ENCODE data around the gene PCDH10. TPM values are rescaled to one million over a fixed set of nuclear protein-coding genes. Genes with fewer than 3 reads are reported as not detected.

Gene PCDH10
- total RNA-seq, 3 donors from 2014 or later, result 0.33 to 0.44 TPM; not detected in 1

GRCh38 chr4:133149932-133150471 lies 908 bp downstream of the PCDH10 start:
- no peak overlapping the region for H3K27ac ChIP-seq
- no peak for TF ChIP-seq POLR2AphosphoS5 (IDR thresholded peaks at IDR 0.05)
- TF ChIP-seq CTCF (IDR thresholded peaks at IDR 0.05), result no peak
- no peak for TF ChIP-seq POLR2A (IDR thresholded peaks at IDR 0.05)

DNA sequence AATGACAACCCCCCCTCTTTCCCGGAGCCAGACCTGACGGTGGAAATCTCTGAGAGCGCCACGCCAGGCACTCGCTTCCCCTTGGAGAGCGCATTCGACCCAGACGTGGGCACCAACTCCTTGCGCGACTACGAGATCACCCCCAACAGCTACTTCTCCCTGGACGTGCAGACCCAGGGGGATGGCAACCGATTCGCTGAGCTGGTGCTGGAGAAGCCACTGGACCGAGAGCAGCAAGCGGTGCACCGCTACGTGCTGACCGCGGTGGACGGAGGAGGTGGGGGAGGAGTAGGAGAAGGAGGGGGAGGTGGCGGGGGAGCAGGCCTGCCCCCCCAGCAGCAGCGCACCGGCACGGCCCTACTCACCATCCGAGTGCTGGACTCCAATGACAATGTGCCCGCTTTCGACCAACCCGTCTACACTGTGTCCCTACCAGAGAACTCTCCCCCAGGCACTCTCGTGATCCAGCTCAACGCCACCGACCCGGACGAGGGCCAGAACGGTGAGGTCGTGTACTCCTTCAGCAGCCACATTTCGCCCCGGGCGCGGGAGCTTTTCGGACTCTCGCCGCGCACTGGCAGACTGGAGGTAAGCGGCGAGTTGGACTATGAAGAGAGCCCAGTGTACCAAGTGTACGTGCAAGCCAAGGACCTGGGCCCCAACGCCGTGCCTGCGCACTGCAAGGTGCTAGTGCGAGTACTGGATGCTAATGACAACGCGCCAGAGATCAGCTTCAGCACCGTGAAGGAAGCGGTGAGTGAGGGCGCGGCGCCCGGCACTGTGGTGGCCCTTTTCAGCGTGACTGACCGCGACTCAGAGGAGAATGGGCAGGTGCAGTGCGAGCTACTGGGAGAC lies 1.6 kb downstream of the PCDH10 start:
- TF ChIP-seq POLR2AphosphoS5 (IDR thresholded peaks at IDR 0.05), result no peak
- no peak for TF ChIP-seq POLR2A (IDR thresholded peaks at IDR 0.05)
- TF ChIP-seq CTCF (IDR thresholded peaks at IDR 0.05), result no peak
- Histone ChIP-seq H3K27ac (no peak overlapping the region), H3K9me3 (no peaks in the 10 kb centered on the region), H3K4me1 (peaks cover 6 to 32% of the 10 kb centered on the region in 2 donors), H3K27me3 (peaks cover 3 to 96% of the 10 kb centered on the region in 2 donors), H3K4me3 (peak overlapping the region; percentile 29 to 63 (median 42)), H3K36me3 (no peaks in the 10 kb centered on the region)
- intact Hi-C loops (cut with DNase I; ENCODE audit: low total_unique reads), result no loop called here
- no peak for DNase-seq (ENCODE audit: low spot score in 2 of 2)

More at GRCh38 chr4:133149932-133150471, 908 bp downstream of the PCDH10 start:
- Histone ChIP-seq H3K9me3 (no peaks in the 10 kb centered on the region), H3K4me3 (peak overlapping the region; percentile 29 to 63 (median 42)), H3K36me3 (no peaks in the 10 kb centered on the region), H3K27me3 (peaks cover 3 to 98% of the 10 kb centered on the region in 2 donors), H3K4me1 (peaks cover 6 to 32% of the 10 kb centered on the region in 2 donors)
- intact Hi-C loops (cut with DNase I; ENCODE audit: low total_unique reads), result no loop called here
- no peak for DNase-seq (ENCODE audit: low spot score in 2 of 2)

- TF ChIP-seq CTCF (IDR thresholded peaks at IDR 0.05) (no peak), POLR2AphosphoS5 (IDR thresholded peaks at IDR 0.05) (no peak), POLR2A (IDR thresholded peaks at IDR 0.05) (no peak)
- no peaks in the 10 kb centered on the region for H3K36me3 ChIP-seq
- peak overlapping the region; percentile 6 to 63 (median 42) for H3K4me3 ChIP-seq
- no peak overlapping the region for H3K27ac ChIP-seq
- intact Hi-C loops (cut with DNase I; ENCODE audit: low total_unique reads), result no loop called here
- peaks cover 6 to 32% of the 10 kb centered on the region in 2 donors for H3K4me1 ChIP-seq
- H3K9me3 ChIP-seq, result no peaks in the 10 kb centered on the region
- H3K27me3 ChIP-seq, result peaks cover 3 to 94% of the 10 kb centered on the region in 2 donors
- no peak for DNase-seq (ENCODE audit: low spot score in 2 of 2)
These were observed 2.2 kb downstream of the PCDH10 start for GRCh38 chr4:133151341-133151690.

GRCh38 chr4:133151691-133152329 lies 2.7 kb downstream of the PCDH10 start:
- Histone ChIP-seq H3K9me3 (no peaks in the 10 kb centered on the region), H3K4me1 (peaks cover 6 to 32% of the 10 kb centered on the region in 2 donors), H3K27ac (no peak overlapping the region), H3K4me3 (peak overlapping the region; percentile 6 to 63 (median 42)), H3K27me3 (peaks cover 3 to 89% of the 10 kb centered on the region in 2 donors), H3K36me3 (no peaks in the 10 kb centered on the region)
- intact Hi-C loops (cut with DNase I; ENCODE audit: low total_unique reads), result no loop called here
- TF ChIP-seq CTCF (IDR thresholded peaks at IDR 0.05) (no peak), POLR2A (IDR thresholded peaks at IDR 0.05) (no peak), POLR2AphosphoS5 (IDR thresholded peaks at IDR 0.05) (no peak)
- DNase-seq (ENCODE audit: low spot score in 2 of 2), result no peak
